Duodenal mucosa (tissue), 2 donors: ENCODE data around the gene EID1.
A peak's percentile ranks its signal among the peaks of the same experiment; 100 is the strongest.

Experiments
- H3K27ac ChIP-seq: one replicate; pipeline ENCODE4 v1.7.0; 2013; ENCODE audit warnings: low read depth, low read length
- H3K27me3 ChIP-seq, 2 donors: one replicate each; pipeline ENCODE4 v1.7.0; 2013; ENCODE audit warnings: low read length in 2 of 2, control low read depth in 1 of 2; ENCODE audit not compliant: insufficient read depth in 2 of 2, control insufficient read depth in 1 of 2
- H3K36me3 ChIP-seq, 2 donors: one replicate each; pipeline ENCODE4 v1.7.0; 2013; ENCODE audit warnings: low read length in 2 of 2, control low read depth in 1 of 2; ENCODE audit not compliant: insufficient read depth in 2 of 2, control insufficient read depth in 1 of 2
- H3K4me1 ChIP-seq, 2 donors: one replicate each; pipeline ENCODE4 v1.7.0; 2013; ENCODE audit warnings: low read length in 2 of 2, control low read depth in 1 of 2; ENCODE audit not compliant: insufficient read depth in 2 of 2, control insufficient read depth in 1 of 2
- H3K4me3 ChIP-seq, 2 donors: one replicate each; pipeline ENCODE4 v1.7.0; 2013; ENCODE audit warnings: low read length in 2 of 2, low read depth in 1 of 2
- H3K9ac ChIP-seq, 2 donors: one replicate each; pipeline ENCODE4 v1.7.0; 2013; ENCODE audit warnings: low read length in 2 of 2, low read depth in 1 of 2
- H3K9me3 ChIP-seq, 2 donors: one replicate each; pipeline ENCODE4 v1.7.0; 2013; ENCODE audit warnings: low read length in 2 of 2, control low read depth in 1 of 2; ENCODE audit not compliant: control insufficient read depth in 1 of 2

Gene EID1

GRCh38 chr15:48877630-48878595 lies at the start of gene EID1:
Gene EID1, plus strand, starts transcription at chr15:48878134. Its CDS starts 43 bp downstream, at chr15:48878177.
- peak within 1 kb of the TSS; percentile 82 for H3K27ac ChIP-seq
- H3K9ac ChIP-seq: peak within 1 kb of the TSS; percentile 81 to 84
- H3K36me3 ChIP-seq: no peaks in the 10 kb centered on the region
- H3K27me3 ChIP-seq: peaks cover 0 to 2% of the 10 kb centered on the region in 2 donors
- peaks cover 0 to 17% of the 10 kb centered on the region in 2 donors for H3K4me1 ChIP-seq
- H3K9me3 ChIP-seq: no peaks in the 10 kb centered on the region
- peak within 1 kb of the TSS; percentile 95 to 97 for H3K4me3 ChIP-seq

- Histone ChIP-seq H3K4me3 (no peak overlapping the region), H3K9me3 (peaks cover 0 to 3% of the 10 kb centered on the region in 2 donors), H3K27me3 (no peaks in the 10 kb centered on the region), H3K9ac (no peak overlapping the region), H3K36me3 (no peaks in the 10 kb centered on the region), H3K27ac (no peak overlapping the region), H3K4me1 (no peaks in the 10 kb centered on the region)
These were observed 49.5 kb upstream of the EID1 start for GRCh38 chr15:48828471-48828870.

GRCh38 chr15:48828906-48829305 lies 49.0 kb upstream of the EID1 start:
- Histone ChIP-seq H3K9me3 (peaks cover 0 to 3% of the 10 kb centered on the region in 2 donors), H3K27ac (no peak overlapping the region), H3K9ac (no peak overlapping the region), H3K36me3 (no peaks in the 10 kb centered on the region), H3K27me3 (no peaks in the 10 kb centered on the region), H3K4me3 (no peak overlapping the region), H3K4me1 (no peaks in the 10 kb centered on the region)

- Histone ChIP-seq H3K9ac (no peak overlapping the region), H3K36me3 (no peaks in the 10 kb centered on the region), H3K27ac (no peak overlapping the region), H3K9me3 (peaks cover 0 to 3% of the 10 kb centered on the region in 2 donors), H3K4me3 (no peak overlapping the region), H3K27me3 (no peaks in the 10 kb centered on the region), H3K4me1 (no peaks in the 10 kb centered on the region)
These were observed 45.3 kb upstream of the EID1 start for GRCh38 chr15:48832648-48833047.

- H3K4me3 ChIP-seq: no peak overlapping the region
- H3K9ac ChIP-seq: no peak overlapping the region
- H3K4me1 ChIP-seq: no peaks in the 10 kb centered on the region
- H3K27me3 ChIP-seq: no peaks in the 10 kb centered on the region
- peaks cover 0 to 3% of the 10 kb centered on the region in 2 donors for H3K9me3 ChIP-seq
- H3K36me3 ChIP-seq: no peaks in the 10 kb centered on the region
- no peak overlapping the region for H3K27ac ChIP-seq
These were observed 44.3 kb upstream of the EID1 start for GRCh38 chr15:48833526-48834239.

- no peaks in the 10 kb centered on the region for H3K4me1 ChIP-seq
- peaks cover 0 to 3% of the 10 kb centered on the region in 2 donors for H3K9me3 ChIP-seq
- H3K4me3 ChIP-seq: no peak overlapping the region
- H3K9ac ChIP-seq: no peak overlapping the region
- no peak overlapping the region for H3K27ac ChIP-seq
- no peaks in the 10 kb centered on the region for H3K36me3 ChIP-seq
- no peaks in the 10 kb centered on the region for H3K27me3 ChIP-seq
These were observed 43.2 kb upstream of the EID1 start for GRCh38 chr15:48834756-48835155.

GRCh38 chr15:48842501-48842900 lies 35.4 kb upstream of the EID1 start:
- no peak overlapping the region for H3K27ac ChIP-seq
- no peaks in the 10 kb centered on the region for H3K27me3 ChIP-seq
- no peak overlapping the region for H3K9ac ChIP-seq
- H3K4me1 ChIP-seq: no peaks in the 10 kb centered on the region
- no peaks in the 10 kb centered on the region for H3K36me3 ChIP-seq
- H3K9me3 ChIP-seq: no peaks in the 10 kb centered on the region
- H3K4me3 ChIP-seq: no peak overlapping the region

GRCh38 chr15:48845123-48845522 lies 32.8 kb upstream of the EID1 start:
- H3K4me1 ChIP-seq: no peaks in the 10 kb centered on the region
- H3K9ac ChIP-seq: no peak overlapping the region
- H3K27ac ChIP-seq: no peak overlapping the region

GRCh38 chr15:48850648-48851047 lies 27.3 kb upstream of the EID1 start:
- Histone ChIP-seq H3K36me3 (no peaks in the 10 kb centered on the region), H3K27ac (no peak overlapping the region), H3K27me3 (no peaks in the 10 kb centered on the region), H3K4me1 (peaks cover 0 to 4% of the 10 kb centered on the region in 2 donors), H3K9ac (no peak overlapping the region), H3K4me3 (no peak overlapping the region), H3K9me3 (no peaks in the 10 kb centered on the region)

More at GRCh38 chr15:48845123-48845522, 32.8 kb upstream of the EID1 start:
- H3K4me3 ChIP-seq: no peak overlapping the region
- H3K27me3 ChIP-seq: no peaks in the 10 kb centered on the region
- no peaks in the 10 kb centered on the region for H3K9me3 ChIP-seq
- H3K36me3 ChIP-seq: no peaks in the 10 kb centered on the region

GRCh38 chr15:48851956-48852355 lies 26.0 kb upstream of the EID1 start:
- Histone ChIP-seq H3K27ac (no peak overlapping the region), H3K4me1 (peaks cover 0 to 9% of the 10 kb centered on the region in 2 donors), H3K9ac (no peak overlapping the region), H3K4me3 (no peak overlapping the region), H3K9me3 (no peaks in the 10 kb centered on the region), H3K27me3 (no peaks in the 10 kb centered on the region), H3K36me3 (no peaks in the 10 kb centered on the region)
